Measurements from ENCODE around the gene VOPP1.
"Not testable (repeated sequence)": the region's sequence is repeated elsewhere in the genome, so short reads cannot be mapped to it uniquely, and the experiment has no call there.

The VOPP1 gene

DNA sequence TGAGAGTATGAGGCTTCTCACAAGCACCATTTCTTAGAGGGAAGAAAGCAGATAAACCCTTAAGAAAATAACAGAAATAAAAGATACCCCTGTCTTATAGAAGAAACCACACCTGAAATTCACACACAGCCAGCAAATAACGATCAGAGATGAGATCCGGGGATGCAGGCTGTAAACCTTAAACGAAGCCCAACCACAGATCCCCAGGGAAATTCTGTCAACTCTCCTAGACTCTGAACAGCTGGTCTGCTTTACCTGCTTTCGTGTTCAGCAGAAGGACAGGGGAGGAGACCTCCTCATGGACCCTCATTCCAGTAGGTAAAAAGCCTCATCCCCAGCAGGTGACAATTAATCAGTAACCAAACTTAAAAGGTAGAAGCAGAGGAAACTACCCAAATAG lies 45.0 kb downstream of the VOPP1 start:
- no peak for DNase-seq

DNA sequence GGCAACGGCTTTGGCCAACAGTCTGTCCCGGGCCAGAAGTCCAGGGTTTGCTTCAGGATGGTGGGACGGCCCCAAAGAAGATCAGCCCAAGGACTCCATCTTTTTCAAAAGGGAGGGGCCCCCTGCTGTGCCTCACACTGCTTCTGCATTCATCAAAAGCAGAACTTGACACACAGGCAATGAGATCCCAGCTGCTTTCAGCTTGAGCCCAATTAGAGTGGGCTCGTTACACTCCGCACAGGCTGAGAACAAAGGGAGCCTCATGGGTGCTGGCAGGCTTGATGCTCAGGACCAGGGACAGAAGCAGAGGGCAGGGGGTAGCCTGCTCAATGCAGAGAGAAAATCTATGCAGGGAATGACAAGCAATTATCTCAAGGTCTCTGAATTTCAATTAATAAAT lies 45.5 kb downstream of the VOPP1 start:
- no peak for DNase-seq

DNA sequence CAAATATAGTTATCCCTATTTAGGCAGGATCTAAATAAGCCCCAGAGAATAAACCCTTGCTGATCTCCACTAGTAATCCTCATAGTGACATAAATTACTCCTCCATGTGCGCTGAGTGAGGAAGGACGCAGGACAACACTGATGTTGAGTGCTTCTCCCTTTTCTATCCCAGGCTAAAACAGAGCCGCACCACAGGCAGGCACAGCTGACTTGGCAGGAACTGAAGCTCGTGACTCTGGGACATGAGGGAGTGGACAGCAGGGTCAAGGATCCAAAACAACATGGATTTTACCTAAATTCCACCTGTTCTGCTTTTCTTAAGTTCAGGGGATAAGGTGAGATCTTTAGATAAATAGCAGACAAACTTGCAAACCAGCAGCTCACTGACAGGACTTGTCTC lies 46.0 kb downstream of the VOPP1 start:
- no peak for DNase-seq

DNA sequence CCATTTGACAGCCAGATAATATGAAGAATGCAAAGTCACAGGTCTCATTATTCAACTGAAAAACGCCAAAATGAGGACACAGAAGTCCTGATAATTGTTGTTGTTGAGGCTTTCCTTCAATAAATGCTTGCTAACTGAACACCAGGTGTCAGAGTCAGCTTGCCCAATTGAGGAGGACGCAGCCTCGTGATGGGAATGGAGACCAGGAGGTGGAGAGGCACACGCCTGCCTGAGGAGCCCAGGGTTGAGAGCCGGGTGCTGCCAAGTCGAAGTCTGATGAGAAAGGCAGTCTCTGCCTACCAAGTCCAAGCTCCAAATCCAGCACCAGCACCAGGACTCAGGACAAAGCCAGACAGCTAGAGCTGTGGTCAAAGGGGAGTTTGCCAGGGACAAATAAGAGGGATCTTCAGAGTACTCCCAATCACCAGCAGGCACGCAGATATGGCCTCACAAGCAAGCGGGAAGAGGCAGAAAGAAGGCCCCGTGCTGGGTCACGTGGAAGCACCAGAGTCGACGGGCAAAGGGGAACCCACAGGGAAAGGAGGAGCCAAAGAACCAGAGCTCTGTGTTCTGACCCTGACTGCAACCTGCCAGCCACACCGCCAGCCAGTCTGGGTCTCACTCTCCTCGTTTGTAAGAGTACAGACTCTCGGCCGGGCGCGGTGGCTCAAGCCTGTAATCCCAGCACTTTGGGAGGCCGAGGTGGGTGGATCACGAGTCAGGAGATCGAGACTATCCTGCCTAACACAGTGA lies 47.6 kb downstream of the VOPP1 start:
- DNase-seq, result no peak

DNA sequence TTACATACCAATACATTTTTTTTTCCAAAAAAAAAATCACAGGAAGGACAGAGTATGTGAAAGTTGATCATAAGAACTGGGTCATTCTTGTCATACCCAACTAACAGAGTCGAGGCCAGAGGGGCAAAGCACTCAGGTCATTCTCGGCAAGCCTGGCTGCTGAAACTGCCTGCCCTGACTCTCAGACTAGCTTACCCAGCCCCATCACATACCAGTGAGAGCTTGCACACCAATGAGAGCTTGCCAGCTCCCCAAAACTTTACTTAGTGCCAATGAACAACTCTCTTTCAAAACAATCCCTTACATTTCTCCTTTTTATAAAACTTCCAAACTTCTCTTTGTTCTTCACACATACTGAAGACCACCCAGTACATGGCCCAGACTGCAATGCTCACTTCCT lies 48.9 kb downstream of the VOPP1 start:
- DNase-seq, result no peak

DNA sequence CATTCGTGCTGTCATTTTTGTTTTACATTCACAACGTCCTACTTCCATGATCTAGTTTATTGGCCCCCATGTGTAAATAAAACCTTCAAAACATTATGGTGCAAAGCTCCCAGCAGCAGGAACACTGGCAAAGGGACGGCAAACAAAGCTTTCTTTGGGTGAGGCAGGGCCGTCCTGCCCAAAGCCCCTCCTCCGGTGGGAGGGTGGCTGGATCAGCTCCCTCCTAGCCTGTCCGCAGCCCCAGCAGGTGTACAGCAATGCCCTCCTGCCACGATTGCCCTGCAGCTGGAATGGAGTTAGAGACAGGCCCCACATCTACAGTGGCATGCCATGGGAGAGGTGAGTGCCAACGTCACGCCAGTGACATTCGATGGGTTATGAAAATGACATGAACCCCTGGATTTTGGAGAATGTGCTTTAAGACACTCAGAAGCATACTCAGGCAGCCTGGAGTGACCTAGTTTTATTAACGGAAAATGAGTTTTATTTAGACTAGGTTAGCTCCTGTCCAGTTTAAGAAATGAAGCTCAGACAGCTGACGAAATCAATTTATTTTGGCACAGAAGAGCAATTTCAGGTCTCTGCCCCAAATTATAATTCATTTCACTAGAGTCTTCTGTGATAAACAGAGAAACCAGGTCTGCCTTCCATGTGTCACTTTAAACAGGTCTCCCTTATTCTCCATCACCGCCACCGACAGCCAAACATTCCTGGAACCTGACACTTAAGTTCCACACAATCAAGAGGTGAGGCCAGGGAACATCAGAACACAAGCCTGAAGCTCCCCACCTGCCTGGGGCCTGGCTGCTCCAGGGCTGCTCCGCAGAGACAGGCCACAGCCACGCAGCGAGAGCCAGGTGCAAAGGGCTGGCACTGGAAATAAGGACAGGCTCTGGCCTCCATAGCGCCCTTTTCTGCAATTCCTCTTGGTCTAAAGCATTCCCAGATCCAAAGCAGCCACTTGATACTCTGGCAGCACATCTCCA lies 50.1 kb downstream of the VOPP1 start:
- peak; percentile 13 for DNase-seq

DNA sequence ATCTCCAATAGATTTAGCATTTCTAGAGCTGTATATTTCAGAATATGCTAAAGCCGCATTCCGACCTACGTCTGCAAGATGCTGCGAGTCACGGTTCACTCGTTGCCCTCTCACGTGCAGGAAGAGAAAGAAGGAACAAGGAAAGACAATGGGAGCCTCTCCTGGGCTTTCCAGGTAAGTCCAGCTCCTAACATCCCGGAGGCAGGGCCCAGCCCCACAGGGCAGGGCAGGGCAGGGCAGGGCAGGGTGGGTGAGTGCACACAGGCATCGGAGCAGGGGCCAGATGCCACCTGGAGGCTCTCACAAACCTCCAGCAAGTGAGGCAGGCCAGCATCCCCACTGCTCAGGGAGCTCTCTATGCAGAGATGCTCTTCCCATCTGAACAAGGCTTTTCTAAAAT lies 50.8 kb downstream of the VOPP1 start:
- DNase-seq, result no peak

DNA sequence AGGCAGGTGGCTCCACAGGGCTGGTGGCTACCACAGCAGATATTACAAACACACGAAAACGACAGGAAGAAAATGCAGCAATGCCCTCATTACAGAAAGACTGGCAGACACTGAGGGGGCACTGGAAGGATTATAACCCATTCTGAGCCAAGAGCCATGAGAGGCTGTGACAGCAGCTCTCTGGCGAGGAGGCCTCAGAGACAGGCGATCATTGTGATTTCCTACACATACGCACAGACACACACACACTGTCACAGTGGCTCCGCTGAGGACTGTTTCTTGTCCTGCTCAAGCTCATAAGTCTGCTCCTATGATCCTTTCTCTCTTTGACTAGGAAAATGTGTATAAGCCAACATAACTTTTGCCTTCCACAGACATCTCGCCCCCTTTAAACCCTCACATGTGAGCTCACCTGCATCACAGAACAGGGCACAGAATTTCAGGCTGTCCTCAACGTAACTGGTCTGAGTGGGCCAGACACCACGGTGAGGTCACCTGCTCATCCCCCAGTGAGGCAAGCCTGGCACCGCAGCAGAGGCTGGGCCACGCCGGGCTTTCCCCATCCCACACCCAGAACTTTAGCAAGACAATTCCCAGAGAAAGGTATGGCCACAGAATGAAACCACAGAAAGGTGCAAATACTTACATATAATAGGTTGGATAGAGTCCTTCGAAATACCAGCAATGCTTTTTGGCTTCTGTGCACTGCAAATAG lies 51.7 kb downstream of the VOPP1 start:
- DNase-seq, result no peak

DNA sequence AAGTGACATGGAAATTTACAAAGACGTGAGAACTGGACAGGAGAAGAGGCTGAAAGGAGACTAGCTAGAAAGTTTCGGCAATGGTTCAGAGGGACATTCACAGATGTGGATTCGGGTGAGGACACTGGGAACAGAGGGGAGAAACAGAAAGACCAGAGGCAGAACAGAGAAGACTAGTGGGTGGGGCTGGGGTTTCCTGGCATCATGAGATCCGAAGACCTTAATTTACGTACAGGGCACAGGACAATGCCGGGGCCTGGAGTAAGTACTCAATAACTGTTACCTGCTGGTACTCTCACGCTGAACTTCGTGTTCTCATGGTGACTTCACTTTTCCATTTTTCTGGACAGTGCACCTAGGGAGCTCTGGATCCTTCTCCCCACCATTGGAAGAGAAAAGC lies 53.5 kb downstream of the VOPP1 start:
- DNase-seq, result no peak

DNA sequence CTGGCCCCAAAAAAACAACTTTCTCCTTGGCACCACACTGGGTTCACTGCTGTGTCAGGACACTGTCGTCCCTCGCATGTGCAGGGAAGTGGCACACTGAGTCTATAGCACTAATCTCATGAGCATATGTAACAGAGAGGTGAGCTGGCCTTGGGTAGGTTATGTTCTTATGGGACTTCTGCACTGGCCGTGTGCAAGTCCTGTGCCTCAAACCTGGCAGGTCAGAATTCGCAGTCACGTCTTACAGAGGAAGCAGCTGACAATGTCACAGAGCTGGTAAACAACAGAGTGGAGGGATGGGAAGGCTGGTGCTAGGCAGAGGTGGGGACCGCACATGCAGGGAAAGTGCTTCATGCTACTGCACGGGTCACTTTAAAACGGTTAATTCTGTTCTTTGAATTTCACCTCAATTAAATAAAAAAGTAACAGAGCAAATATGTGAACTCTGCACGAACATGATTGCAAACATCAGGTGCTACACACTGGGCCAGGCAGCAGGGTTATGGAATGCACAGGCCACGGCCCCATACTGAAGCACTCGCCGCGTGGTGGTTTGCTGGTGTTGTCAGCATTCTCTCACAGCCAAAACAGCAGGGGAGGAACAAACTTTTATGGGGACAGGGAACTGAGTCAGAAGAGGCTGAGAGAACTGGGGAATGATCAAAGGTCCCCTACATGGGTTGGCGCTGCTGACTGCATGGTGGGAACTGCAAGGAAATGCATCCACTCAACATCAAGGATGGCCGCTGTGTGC lies 54.2 kb downstream of the VOPP1 start:
- DNase-seq, result no peak

DNA sequence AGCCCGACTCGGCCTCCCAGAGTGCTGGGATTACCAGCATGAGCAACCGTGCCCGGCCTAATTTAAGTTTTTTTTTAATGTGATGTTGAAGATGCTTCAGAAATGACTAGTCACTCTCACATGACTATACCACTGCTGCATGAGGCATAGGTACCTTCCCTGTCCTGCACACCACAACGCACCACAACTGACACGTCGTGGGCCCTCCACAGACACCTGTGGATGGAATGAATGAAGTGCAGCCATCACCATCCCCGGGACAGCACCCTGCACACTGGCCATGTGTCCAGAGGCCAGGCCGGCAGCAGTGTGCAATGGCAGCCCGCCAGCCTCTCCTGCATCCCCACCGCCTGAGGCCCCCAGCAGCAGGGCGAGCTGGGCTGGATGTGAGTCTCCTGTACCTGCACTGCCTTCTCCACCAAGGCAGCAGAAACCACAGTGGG lies 55.1 kb downstream of the VOPP1 start:
- DNase-seq, result no peak

DNA sequence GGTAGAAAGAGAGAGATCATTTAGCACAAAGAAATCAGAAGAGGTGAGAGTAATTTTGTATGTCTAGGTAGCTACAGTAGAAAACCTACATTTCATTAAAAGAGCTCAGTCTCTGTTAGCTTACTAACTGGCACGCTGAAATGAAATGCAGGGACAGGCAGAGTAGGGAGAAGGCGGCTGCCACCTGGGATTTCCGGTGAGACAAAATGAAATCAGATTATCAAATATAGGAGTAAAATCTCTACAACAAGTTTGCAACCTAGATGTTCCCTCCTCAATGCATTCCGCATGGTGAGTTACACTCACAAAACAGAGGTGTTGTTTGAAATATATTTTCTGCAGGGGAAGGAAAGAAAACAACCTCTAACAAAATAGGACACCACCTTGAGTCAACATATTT lies 55.9 kb downstream of the VOPP1 start:
- DNase-seq, result no peak

DNA sequence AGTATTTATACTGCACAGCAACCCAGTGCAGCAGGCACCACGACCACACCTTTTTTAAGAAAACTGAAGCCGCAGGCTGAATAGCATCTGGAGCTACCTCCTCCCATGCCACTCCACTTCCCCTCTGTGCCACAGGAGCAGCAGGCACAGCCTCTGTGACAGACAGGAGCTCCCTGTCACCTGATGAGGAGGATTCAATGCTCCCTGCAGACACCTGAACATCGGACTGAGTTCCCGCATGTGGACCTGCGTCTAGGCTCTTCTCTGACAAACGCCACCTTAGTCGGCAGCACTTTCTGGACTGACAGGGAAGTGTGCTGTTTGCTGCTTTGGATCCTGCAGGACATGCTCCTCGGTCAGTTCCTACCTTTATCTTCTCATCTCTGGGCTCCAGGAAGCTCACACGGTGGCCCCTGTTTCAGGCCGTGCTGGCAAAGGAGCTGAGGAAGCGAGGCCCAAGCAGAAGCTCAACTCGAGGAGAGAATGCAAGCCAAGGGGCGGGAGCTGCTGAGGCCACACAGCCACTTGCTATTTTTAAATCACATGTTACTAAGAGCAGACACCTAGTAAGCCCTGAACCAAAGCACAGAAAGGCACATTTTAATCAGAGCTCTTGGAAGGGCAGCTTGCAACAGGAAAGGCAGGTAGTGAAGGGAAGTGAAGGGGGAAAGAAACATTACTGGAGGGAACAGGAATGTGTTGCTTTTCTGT lies 56.6 kb downstream of the VOPP1 start:
- no peak for DNase-seq

DNA sequence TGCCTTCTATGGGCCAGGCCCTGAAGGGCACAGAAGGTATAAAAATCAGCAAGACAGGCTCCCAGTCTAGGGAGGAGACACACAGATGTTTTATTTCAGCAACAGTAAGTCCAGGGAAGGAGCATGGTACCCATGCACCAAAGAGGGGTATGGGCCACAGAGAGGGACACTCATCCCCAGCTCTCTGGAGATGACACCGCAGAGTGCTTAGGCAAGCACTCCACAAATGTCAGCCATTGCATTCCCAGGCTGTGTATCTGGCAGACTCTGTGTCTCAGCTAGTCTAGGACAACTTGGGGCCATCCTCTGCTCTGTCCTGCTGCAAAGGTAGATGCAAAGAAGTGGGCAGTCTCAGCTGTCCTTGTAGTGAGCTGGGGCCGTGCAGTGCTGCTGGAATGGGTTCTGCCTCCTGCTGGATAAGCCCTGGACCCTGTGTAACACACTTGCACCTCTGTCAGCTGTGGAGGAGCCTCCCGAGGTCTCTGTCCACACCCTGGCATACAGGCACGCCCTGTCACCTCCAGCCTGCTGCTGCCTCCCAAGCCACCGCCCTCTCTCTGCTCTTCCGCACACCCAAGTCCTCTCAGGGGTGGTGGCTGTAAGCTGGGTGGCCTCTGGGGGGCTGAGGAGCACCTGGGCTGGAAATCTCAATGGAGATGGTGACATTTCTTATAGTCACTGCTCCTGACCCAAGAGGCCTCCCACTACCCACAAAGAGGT lies 57.6 kb downstream of the VOPP1 start:
- no peak for DNase-seq

DNA sequence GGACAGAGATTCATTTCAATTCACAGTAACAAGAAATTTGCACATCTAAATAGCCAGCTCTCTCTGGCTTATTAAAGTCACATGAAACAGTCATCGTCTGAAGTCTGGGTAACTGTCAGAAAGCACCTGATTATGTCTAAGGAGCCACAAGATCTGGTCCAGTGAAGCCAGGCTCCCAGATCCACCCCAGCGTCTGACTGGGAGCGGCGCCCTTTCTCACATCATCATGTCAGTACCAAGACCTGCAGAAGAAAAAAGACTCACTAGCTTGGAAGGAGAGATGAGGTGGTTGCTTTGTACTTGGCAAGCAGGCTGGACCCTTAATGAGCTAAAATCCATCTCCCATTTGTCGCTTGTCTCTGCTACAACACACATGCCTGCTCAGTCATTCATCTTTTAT lies 58.4 kb downstream of the VOPP1 start:
- DNase-seq, result no peak

DNA sequence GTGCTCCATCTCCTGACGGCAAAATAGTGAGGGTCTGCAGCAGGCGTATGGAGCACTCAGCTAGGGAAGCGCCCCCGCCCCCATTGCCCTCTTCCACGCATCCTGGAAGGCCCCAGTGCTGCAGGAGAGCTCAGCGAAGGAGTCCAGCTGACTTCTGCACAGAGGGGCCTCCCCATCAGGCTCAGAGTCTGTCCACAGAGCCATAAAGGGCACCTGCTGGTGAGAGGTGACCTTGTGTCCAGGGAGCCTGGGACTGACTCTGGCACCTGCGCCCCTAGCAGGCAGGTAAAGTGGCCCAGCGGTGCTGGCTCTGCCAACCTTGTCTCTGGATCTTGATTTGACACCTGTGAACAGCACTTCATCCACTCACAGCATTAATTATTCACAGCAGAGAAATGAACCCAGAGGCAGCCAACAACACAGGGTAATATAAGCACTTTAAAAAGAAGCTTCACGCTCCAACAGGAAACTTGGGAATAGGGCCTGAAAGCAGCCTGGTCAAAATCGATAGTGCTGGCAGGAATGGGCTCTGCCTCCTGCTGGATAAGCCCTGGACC lies 59.6 kb downstream of the VOPP1 start:
- DNase-seq, result no peak

DNA sequence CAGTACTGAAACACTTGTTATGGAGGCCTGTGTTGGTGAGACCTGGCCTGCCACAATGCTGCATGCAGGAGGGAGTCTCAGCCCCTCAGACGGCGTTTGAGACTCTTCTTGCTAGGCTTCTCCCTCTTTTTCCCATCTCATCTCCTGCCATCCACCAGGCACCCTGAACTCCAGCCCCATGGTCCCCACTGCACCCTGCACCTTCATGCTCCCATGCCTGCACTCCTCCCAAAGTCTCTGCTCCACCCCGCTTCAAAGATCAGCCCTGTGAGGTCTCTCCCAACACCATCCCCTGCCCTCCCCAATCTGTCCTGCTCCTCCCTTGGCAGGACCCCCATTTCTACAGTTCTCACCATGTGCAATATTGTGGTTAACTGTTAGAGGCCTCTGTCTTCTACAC lies 61.7 kb downstream of the VOPP1 start:
- DNase-seq, result no peak

DNA sequence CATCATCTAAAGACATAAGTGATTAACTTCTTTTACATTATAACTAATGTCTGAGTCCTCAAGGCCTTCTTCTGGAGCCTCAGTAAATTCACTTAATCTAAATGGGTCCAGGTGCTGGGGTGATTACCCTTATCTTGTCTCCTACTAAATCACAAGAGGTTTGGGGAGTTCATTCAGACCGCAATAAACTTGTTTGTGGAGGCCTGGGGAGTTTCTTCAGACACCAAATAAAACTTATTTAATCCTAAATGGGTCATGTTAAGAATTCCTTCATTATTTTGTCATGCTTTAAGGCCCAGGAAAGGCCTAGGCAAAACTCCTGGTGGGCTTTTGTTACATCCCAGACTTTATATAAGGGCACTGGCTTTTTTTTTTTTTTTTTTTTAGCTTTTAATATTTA lies 62.1 kb downstream of the VOPP1 start:
- DNase-seq, result not testable (repeated sequence)

DNA sequence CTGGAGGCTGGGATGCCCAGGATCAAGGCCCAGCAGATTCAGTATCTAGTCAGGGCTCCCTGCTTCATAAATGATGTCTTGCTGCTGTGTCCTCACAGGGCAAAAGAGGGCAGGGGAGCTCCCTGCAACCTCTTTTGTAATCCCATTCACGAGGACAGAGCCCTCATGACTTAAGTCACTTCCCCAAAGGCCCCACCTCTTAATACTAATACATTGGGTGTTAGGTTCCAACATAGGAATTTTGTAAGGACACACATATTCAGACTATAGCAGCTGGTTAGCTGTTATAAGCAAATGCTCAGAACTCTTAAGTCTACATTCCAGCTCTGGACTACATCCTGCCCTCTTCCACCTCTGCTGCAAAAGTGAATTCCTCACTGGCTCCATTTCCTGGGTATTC lies 63.0 kb downstream of the VOPP1 start:
- no peak for DNase-seq

DNA sequence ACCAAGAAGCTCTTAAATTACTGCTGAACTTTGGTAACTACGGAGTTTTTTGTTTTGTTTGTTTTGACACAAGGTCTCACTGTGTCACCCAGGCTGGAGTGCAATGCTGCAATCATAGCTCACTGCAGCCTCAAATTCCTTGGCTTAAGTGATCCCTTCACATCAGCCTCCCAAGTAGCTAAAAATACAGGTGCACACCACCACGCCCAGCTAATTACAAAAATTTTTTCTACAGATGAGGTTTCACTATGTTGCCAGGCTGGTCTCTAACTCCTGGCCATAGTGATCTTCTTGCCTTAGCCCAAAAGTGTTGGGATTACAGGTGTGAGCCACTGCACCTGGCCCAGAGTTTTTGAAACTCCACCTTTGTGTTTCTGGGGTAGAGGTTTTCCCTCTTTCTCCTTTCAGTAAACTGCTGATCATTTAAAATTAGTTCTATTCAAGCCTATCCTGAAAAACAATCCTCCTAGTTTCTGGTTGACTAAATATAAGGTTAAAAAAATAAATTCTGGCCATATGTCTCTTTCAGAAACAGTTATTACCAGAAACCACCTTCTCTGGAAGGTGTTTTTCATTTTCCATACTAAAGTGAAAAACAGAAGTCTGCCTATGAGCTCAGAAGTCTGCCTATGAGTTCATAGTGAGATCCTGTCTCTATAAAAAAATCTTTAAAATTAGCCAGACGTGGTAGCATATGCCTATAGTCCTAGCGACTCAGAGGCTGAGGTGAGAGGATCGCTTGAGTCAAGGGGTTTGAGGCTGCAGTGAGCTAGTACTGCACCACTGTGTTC lies 63.9 kb downstream of the VOPP1 start:
- DNase-seq, result no peak

Data from NCI-H2029 (cell line).